ENCODE data around the gene RBFA. TPM values are rescaled to one million over a fixed set of nuclear protein-coding genes. Genes with fewer than 3 reads are reported as not detected.

The RBFA gene
- polyA plus RNA-seq, 1 of the 3 experiments (the other 2 are of a cell fraction): 57.6 TPM

- TF ChIP-seq EZH2phosphoT487 (IDR thresholded peaks at IDR 0.05; ENCODE audit: borderline replicate concordance, low read depth): no peak
- no peak for TF ChIP-seq MAX (IDR thresholded peaks at IDR 0.05; ENCODE audit: low read depth)
- no peak for TF ChIP-seq TEAD4 (IDR thresholded peaks at IDR 0.05; ENCODE audit: borderline replicate concordance, insufficient read depth)
- no peak for TF ChIP-seq CHD2 (IDR thresholded peaks at IDR 0.05; ENCODE audit: low read length, partially characterized antibody)
- Histone ChIP-seq H3K9me2 (no peaks in the 10 kb centered on the region), H3K9ac (no peak overlapping the region), H2AFZ (ENCODE audit: low read depth) (no peak overlapping the region), H3K4me3 (ENCODE audit: low read depth in 2 of 2, low read length in 1 of 2) (no peak overlapping the region), H3K27me3 (ENCODE audit: insufficient read depth) (no peaks in the 10 kb centered on the region), H3K4me1 (ENCODE audit: control insufficient read depth in 1 of 2, insufficient read depth in 2 of 2, low read depth in 1 of 2, low read length in 1 of 2) (no peaks in the 10 kb centered on the region; a peak in 1 of 4 replicates), H3K9me3 (no peaks in the 10 kb centered on the region), H3K79me2 (ENCODE audit: insufficient read depth) (no peaks in the 10 kb centered on the region; the same call in 1 of the 2 replicates), H3F3A (replicated peaks; ENCODE audit: insufficient read depth) (no peaks in the 10 kb centered on the region), H3K36me3 (replicated peaks in 1 of 2; ENCODE audit: control insufficient read depth in 1 of 2, insufficient read depth in 2 of 2, low read length in 1 of 2) (peaks cover 13 to 48% of the 10 kb centered on the region in 2 experiments), H4K20me1 (ENCODE audit: insufficient read depth) (no peaks in the 10 kb centered on the region), H3K27ac (ENCODE audit: low read depth in 2 of 2, low read length in 1 of 2) (no peak overlapping the region), H3K4me2 (no peak overlapping the region)
- 99% methylated on average over 4 of the region's 11 CpGs for WGBS (ENCODE audit: low lambda C conversion rate)
- CTCF ChIA-PET: no interaction called here
- POLR2A ChIA-PET: no interaction called here
- no peak for DNase-seq
Observed at GRCh38 chr18:80044072-80044471, 9.8 kb downstream of the RBFA start.

GRCh38 chr18:80046011-80046410 is 11.8 kb downstream of the RBFA start:
- no peak overlapping the region for H3K9ac ChIP-seq
- H3F3A ChIP-seq (replicated peaks; ENCODE audit: insufficient read depth): no peaks in the 10 kb centered on the region
- H3K27me3 ChIP-seq (ENCODE audit: insufficient read depth): no peaks in the 10 kb centered on the region
- no peaks in the 10 kb centered on the region for H4K20me1 ChIP-seq (ENCODE audit: insufficient read depth)
- peaks cover 25 to 46% of the 10 kb centered on the region in 2 experiments for H3K36me3 ChIP-seq (replicated peaks in 1 of 2; ENCODE audit: control insufficient read depth in 1 of 2, insufficient read depth in 2 of 2, low read length in 1 of 2)
- H3K9me2 ChIP-seq: no peaks in the 10 kb centered on the region
- no peak for TF ChIP-seq TAF1 (IDR thresholded peaks at IDR 0.05; ENCODE audit: borderline replicate concordance, low read depth, low read length)
- no peak for TF ChIP-seq NFIC (IDR thresholded peaks at IDR 0.05; ENCODE audit: borderline replicate concordance)
- TF ChIP-seq USF2 (IDR thresholded peaks at IDR 0.05; ENCODE audit: borderline replicate concordance, low read depth, low read length): no peak
- TF ChIP-seq FOXM1 (IDR thresholded peaks at IDR 0.05; ENCODE audit: low read depth): no peak
- no peak overlapping the region for H3K4me2 ChIP-seq
- ChIA-PET POLR2A (no interaction called here), CTCF (no interaction called here)
- DNase-seq: no peak
- no peak overlapping the region for H3K4me3 ChIP-seq (ENCODE audit: low read depth in 2 of 2, low read length in 1 of 2)
- no peak overlapping the region for H2AFZ ChIP-seq (ENCODE audit: low read depth)
- 96% methylated on average over 8 of the region's 8 CpGs for WGBS (ENCODE audit: low lambda C conversion rate)
- no peak overlapping the region for H3K27ac ChIP-seq (ENCODE audit: low read depth in 2 of 2, low read length in 1 of 2)
- H3K79me2 ChIP-seq (ENCODE audit: insufficient read depth): no peaks in the 10 kb centered on the region; the same call in 1 of the 2 replicates
- no peaks in the 10 kb centered on the region for H3K9me3 ChIP-seq
- H3K4me1 ChIP-seq (ENCODE audit: control insufficient read depth in 1 of 2, insufficient read depth in 2 of 2, low read depth in 1 of 2, low read length in 1 of 2): no peaks in the 10 kb centered on the region; a peak in 1 of 4 replicates

- H3K9ac ChIP-seq: no peak overlapping the region
- H3K27me3 ChIP-seq (ENCODE audit: insufficient read depth): no peaks in the 10 kb centered on the region
- no peak overlapping the region for H3K4me2 ChIP-seq
- H3K9me2 ChIP-seq: no peaks in the 10 kb centered on the region
- ChIA-PET POLR2A (no interaction called here), CTCF (interaction anchor here (1.3 kb wide), 1 partner anchor 21 kb away, joined by 3 read pairs; no protein-coding TSS in a partner anchor)
- no peak for DNase-seq
- no peaks in the 10 kb centered on the region for H3F3A ChIP-seq (replicated peaks; ENCODE audit: insufficient read depth)
- H2AFZ ChIP-seq (ENCODE audit: low read depth): no peak overlapping the region
- no peak overlapping the region for H3K4me3 ChIP-seq (ENCODE audit: low read depth in 2 of 2, low read length in 1 of 2)
- H4K20me1 ChIP-seq (ENCODE audit: insufficient read depth): no peaks in the 10 kb centered on the region
- peaks cover 30 to 42% of the 10 kb centered on the region in 2 experiments for H3K36me3 ChIP-seq (replicated peaks in 1 of 2; ENCODE audit: control insufficient read depth in 1 of 2, insufficient read depth in 2 of 2, low read length in 1 of 2)
- no peak overlapping the region for H3K27ac ChIP-seq (ENCODE audit: low read depth in 2 of 2, low read length in 1 of 2)
- 93% methylated on average over 6 of the region's 16 CpGs for WGBS (ENCODE audit: low lambda C conversion rate)
- no peak for TF ChIP-seq GABPA (IDR thresholded peaks at IDR 0.05; ENCODE audit: low read depth)
- no peak for TF ChIP-seq REST (IDR thresholded peaks at IDR 0.05; ENCODE audit: low read depth, low read length)
- TF ChIP-seq MXI1 (IDR thresholded peaks at IDR 0.05; ENCODE audit: low read depth, low read length): no peak
- TF ChIP-seq TCF12 (IDR thresholded peaks at IDR 0.05): no peak
- no peak for TF ChIP-seq EZH2phosphoT487 (IDR thresholded peaks at IDR 0.05; ENCODE audit: borderline replicate concordance, low read depth)
- TF ChIP-seq POLR2AphosphoS5 (IDR thresholded peaks at IDR 0.05; ENCODE audit: low read depth, low read length): no peak
- no peaks in the 10 kb centered on the region for H3K79me2 ChIP-seq (ENCODE audit: insufficient read depth)
- H3K9me3 ChIP-seq: no peaks in the 10 kb centered on the region
- no peaks in the 10 kb centered on the region; a peak in 1 of 4 replicates for H3K4me1 ChIP-seq (ENCODE audit: control insufficient read depth in 1 of 2, insufficient read depth in 2 of 2, low read depth in 1 of 2, low read length in 1 of 2)
Observed at GRCh38 chr18:80046431-80046830, 12.2 kb downstream of the RBFA start.
